Kidney (tissue), 14 donors: ENCODE results near the gene TNKS2. TPM values are rescaled to one million over a fixed set of nuclear protein-coding genes. Genes with fewer than 3 reads are reported as not detected.

Experiments
- DNase-seq, 5 donors: peaks; one replicate each; pipeline ENCODE4 v3.0.0-alpha.2; 2013 to 2020
- FAIRE-seq: peaks from 2 replicates; lab custom pipeline; 2012; peaks lifted over from hg19 to GRCh38; lab: Jason Lieb, UNC
- H3K27ac ChIP-seq, 2 donors: one replicate each; pipeline ENCODE4 v1.7.0; 2013; ENCODE audit warnings: low read depth in 2 of 2, low read length in 2 of 2, inconsistent platforms in 1 of 2
- H3K27me3 ChIP-seq: one replicate; pipeline ENCODE4 v1.7.1; 2013; ENCODE audit warnings: low read length, inconsistent platforms; ENCODE audit not compliant: control insufficient read depth, insufficient read depth
- H3K36me3 ChIP-seq, 3 donors: one replicate each; pipeline versions ENCODE4 v1.7.0 to v1.7.1; 2013; ENCODE audit warnings: low read length in 3 of 3, control low read depth in 1 of 3, inconsistent platforms in 1 of 3; ENCODE audit not compliant: insufficient read depth in 3 of 3, control insufficient read depth in 2 of 3
- H3K4me1 ChIP-seq, 3 donors: one replicate each; pipeline versions ENCODE4 v1.7.0 to v1.7.1; 2013; ENCODE audit warnings: low read length in 3 of 3, inconsistent platforms in 1 of 3, low read depth in 1 of 3; ENCODE audit not compliant: control insufficient read depth in 2 of 3, insufficient read depth in 2 of 3
- H3K4me3 ChIP-seq, 3 donors: one replicate each; pipeline versions ENCODE4 v1.7.0 to v1.8.1; 2013; ENCODE audit warnings: low read length in 3 of 3, control low read depth in 1 of 3, inconsistent platforms in 1 of 3
- H3K9ac ChIP-seq, 3 donors: one replicate each; pipeline versions ENCODE4 v1.7.0 to v1.7.1; 2013; ENCODE audit warnings: low read length in 3 of 3, control low read depth in 1 of 3, inconsistent platforms in 1 of 3
- H3K9me3 ChIP-seq, 3 donors: one replicate each; pipeline versions ENCODE4 v1.7.0 to v1.7.1; 2013; ENCODE audit warnings: low read length in 3 of 3, control low read depth in 1 of 3, inconsistent platforms in 1 of 3; ENCODE audit not compliant: control insufficient read depth in 2 of 3, insufficient read depth in 1 of 3
- intact Hi-C: fragments of 100-400 bp; cut with DNase I; formaldehyde crosslinking; loops from one replicate; pipeline ENCODE4 v1.11.1; 2022
- polyA plus RNA-seq: library from polyadenylated mRNA; stranded (reverse); fragments of 350-450 nt; fragmentation: Illumina TruSeq; extraction: RNeasy Lipid Tissue Mini Kit (QIAGEN cat#74804); gene quantifications from one replicate; pipeline ENCODE4 v1.2.3, GENCODE V29; 2014; ENCODE audit warnings: low read depth, low replicate concordance; ENCODE audit not compliant: insufficient read depth
- total RNA-seq: library from RNA; stranded (reverse); fragmentation: NEBNext Ultra II Directional; extraction: Animal tissue kit (Norgen Biotek cat#: 25700); gene quantifications from one replicate; pipeline ENCODE4 v1.2.1, GENCODE V29; 2021
- TF ChIP-seq, protein P1 (sequence below): IDR thresholded peaks from 3 replicates; pipeline ENCODE4 v1.5.1; 2012; ENCODE audit warnings: mild to moderate bottlenecking, moderate library complexity, borderline replicate concordance; ENCODE audit not compliant: insufficient read depth; ENCODE audit errors: extremely low read depth
- donor health status: control.
- donor health status: control.
- donor health status: control.
- donor health status: control.
- donor health status: control.
- donor health status: DM: yes; HTN: yes; CAD: no.
- donor health status: Normal renal cell carcinoma (clear cell type).

Gene TNKS2
- total and polyA plus RNA-seq, 2 donors from 2014 or later = 7.4 to 31.6 TPM

DNA sequence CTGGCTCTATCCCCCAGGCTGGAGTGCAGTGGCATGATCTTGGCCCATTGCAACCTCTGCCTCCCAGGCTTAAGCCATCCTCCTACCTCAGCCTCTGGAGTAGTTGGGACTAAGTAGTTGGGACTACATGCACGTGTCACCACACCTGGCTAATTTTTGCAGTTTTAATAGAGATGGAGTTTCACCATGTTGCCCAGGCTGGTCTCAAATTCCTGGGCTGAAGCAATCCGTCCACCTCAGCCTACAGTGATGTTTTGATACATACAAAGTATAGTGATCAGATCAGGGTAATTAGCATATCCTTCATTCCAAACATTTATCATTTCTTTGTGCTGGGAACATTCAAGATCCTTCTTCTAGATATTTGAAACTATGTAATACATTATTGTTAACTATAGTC lies 22.5 kb upstream of the TNKS2 start:
- DNase-seq (no peak), FAIRE-seq (no peak)
- H3K27ac ChIP-seq = no peak overlapping the region
- no peaks in the 10 kb centered on the region for H3K4me1 ChIP-seq
- H3K27me3 ChIP-seq = no peaks in the 10 kb centered on the region
- TF ChIP-seq, protein P1, sequence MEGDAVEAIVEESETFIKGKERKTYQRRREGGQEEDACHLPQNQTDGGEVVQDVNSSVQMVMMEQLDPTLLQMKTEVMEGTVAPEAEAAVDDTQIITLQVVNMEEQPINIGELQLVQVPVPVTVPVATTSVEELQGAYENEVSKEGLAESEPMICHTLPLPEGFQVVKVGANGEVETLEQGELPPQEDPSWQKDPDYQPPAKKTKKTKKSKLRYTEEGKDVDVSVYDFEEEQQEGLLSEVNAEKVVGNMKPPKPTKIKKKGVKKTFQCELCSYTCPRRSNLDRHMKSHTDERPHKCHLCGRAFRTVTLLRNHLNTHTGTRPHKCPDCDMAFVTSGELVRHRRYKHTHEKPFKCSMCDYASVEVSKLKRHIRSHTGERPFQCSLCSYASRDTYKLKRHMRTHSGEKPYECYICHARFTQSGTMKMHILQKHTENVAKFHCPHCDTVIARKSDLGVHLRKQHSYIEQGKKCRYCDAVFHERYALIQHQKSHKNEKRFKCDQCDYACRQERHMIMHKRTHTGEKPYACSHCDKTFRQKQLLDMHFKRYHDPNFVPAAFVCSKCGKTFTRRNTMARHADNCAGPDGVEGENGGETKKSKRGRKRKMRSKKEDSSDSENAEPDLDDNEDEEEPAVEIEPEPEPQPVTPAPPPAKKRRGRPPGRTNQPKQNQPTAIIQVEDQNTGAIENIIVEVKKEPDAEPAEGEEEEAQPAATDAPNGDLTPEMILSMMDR = no peak
- H3K9ac ChIP-seq = no peak overlapping the region
- intact Hi-C loops = no loop called here
- H3K4me3 ChIP-seq = no peak overlapping the region
- no peaks in the 10 kb centered on the region for H3K36me3 ChIP-seq
- H3K9me3 ChIP-seq = no peaks in the 10 kb centered on the region

- no peak overlapping the region for H3K9ac ChIP-seq
- H3K27me3 ChIP-seq = no peaks in the 10 kb centered on the region
- no peak overlapping the region for H3K27ac ChIP-seq
- intact Hi-C loops = no loop called here
- H3K9me3 ChIP-seq = no peaks in the 10 kb centered on the region
- TF ChIP-seq, protein P1 = no peak
- H3K4me3 ChIP-seq = no peak overlapping the region
- no peak for FAIRE-seq
- no peak for DNase-seq
- H3K36me3 ChIP-seq = no peaks in the 10 kb centered on the region
- H3K4me1 ChIP-seq = no peaks in the 10 kb centered on the region
These were observed 22.0 kb upstream of the TNKS2 start for GRCh38 chr10:91776266-91776665.

DNA sequence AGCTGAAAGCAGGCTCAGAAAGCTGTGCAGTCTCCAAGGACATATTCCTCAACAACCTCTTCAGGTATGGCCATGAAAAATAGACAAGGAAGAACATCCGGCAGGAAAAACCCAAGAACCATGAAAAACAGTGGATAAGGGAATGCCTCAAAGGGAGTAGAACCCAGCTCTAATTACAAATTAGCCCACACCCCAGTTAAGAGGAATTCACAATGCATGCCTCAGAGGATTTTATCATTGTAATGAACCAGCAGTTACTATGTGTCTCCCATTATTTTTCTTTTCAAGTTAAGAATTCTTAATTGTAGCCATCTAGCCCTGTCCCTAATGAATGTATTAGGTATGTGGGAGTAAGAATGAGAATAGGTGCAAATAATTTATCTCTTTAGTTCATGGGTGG lies 19.7 kb upstream of the TNKS2 start:
- H3K4me3 ChIP-seq = no peak overlapping the region
- no peaks in the 10 kb centered on the region for H3K9me3 ChIP-seq
- FAIRE-seq (no peak), DNase-seq (peak in 1 of 5 donors; percentile 3)
- H3K4me1 ChIP-seq = no peaks in the 10 kb centered on the region
- no peak overlapping the region for H3K9ac ChIP-seq
- no peak overlapping the region for H3K27ac ChIP-seq
- TF ChIP-seq, protein P1 = no peak
- no peaks in the 10 kb centered on the region for H3K27me3 ChIP-seq
- H3K36me3 ChIP-seq = no peaks in the 10 kb centered on the region
- intact Hi-C loops = no loop called here

GRCh38 chr10:91779011-91779605 lies 19.1 kb upstream of the TNKS2 start:
- intact Hi-C loops = no loop called here
- H3K4me1 ChIP-seq = no peaks in the 10 kb centered on the region
- H3K36me3 ChIP-seq = no peaks in the 10 kb centered on the region
- DNase-seq (peak in 2 of 5 donors; percentile 7 to 14), FAIRE-seq (no peak)
- TF ChIP-seq, protein P1 = no peak
- no peak overlapping the region for H3K4me3 ChIP-seq
- H3K27me3 ChIP-seq = no peaks in the 10 kb centered on the region
- no peak overlapping the region for H3K9ac ChIP-seq
- no peaks in the 10 kb centered on the region for H3K9me3 ChIP-seq
- H3K27ac ChIP-seq = no peak overlapping the region
